ENCODE measurements around the gene C22orf23. TPM values are rescaled to one million over a fixed set of nuclear protein-coding genes. Genes with fewer than 3 reads are reported as not detected.

The C22orf23 gene
- total and polyA plus RNA-seq, 2 of the 13 experiments (the other 11 are each of a cell fraction or from before 2014, with no cell fraction given), result 0.21 to 0.24 TPM

- 97% methylated on average over 29 of the region's 33 CpGs for WGBS (ENCODE audit: low lambda C conversion rate)
Observed at GRCh38 chr22:37973271-37974170, 20.1 kb upstream of the C22orf23 start.

More at GRCh38 chr22:37973271-37974170, 20.1 kb upstream of the C22orf23 start:
- Histone ChIP-seq H3K4me1 (ENCODE audit: insufficient read depth, low read length) (peaks cover 37% of the 10 kb centered on the region), H3K27ac (ENCODE audit: extremely low read length, insufficient read depth, low read length) (no peak overlapping the region), H2AFZ (ENCODE audit: low read length) (no peak overlapping the region), H3K36me3 (replicated peaks in 1 of 2; ENCODE audit: control insufficient read depth in 1 of 2, insufficient read depth in 2 of 2, low read length in 2 of 2) (no peaks in the 10 kb centered on the region; a peak in 3 of 5 replicates), H3K4me2 (ENCODE audit: low read depth, low read length) (no peak overlapping the region), H4K20me1 (ENCODE audit: insufficient read depth, low read length) (no peaks in the 10 kb centered on the region), H3K79me2 (ENCODE audit: insufficient read depth, low read length) (no peaks in the 10 kb centered on the region), H3K4me3 (replicated peaks in 1 of 3; ENCODE audit: insufficient read depth in 1 of 3, low read depth in 2 of 3, low read length in 3 of 3) (no peak overlapping the region), H3K9ac (ENCODE audit: insufficient read depth, low read depth, low read length) (no peak overlapping the region), H3K9me3 (ENCODE audit: low read length) (no peaks in the 10 kb centered on the region), H3K27me3 (ENCODE audit: control insufficient read depth in 1 of 2, insufficient read depth in 2 of 2, low read length in 2 of 2) (no peaks in the 10 kb centered on the region)
- no TSS peak for BruUV-seq (replicated peaks)
- FAIRE-seq (no peak), DNase-seq (ENCODE audit: low spot score) (no peak), ATAC-seq (no peak)
- in situ Hi-C loops (cut with HindIII; ENCODE audit: extremely low pct_ligation_motif_present, low pct_unique_long_range_greater_than_20kb) (no loop called here), intact Hi-C loops (cut with micrococcal nuclease; ENCODE audit: unreplicated experiment) (no loop called here)
- CTCF ChIA-PET (ENCODE audit: low intra/inter-chr PET ratio, low total read pairs), result no interaction called here
- POLR2A ChIA-PET, result no interaction called here
- TF ChIP-seq ASH2L (IDR thresholded peaks at IDR 0.05; ENCODE audit: insufficient read length, low read depth, low read length) (no peak), ZNF280D (CRISPR knock-in tag; IDR thresholded peaks at IDR 0.05) (no peak), ZNF792 (CRISPR knock-in tag; IDR thresholded peaks at IDR 0.05) (no peak), ZNF572 (CRISPR knock-in tag; IDR thresholded peaks at IDR 0.05) (no peak), KAT2B (IDR thresholded peaks at IDR 0.05; ENCODE audit: borderline replicate concordance, low read depth, low read length) (no peak), ZNF768 (CRISPR knock-in tag; IDR thresholded peaks at IDR 0.05) (no peak), MYC (CRISPR knock-in tag; IDR thresholded peaks at IDR 0.05; ENCODE audit: borderline replicate concordance) (no peak), SP1 (IDR thresholded peaks at IDR 0.05) (no peak), SP1 (CRISPR knock-in tag; IDR thresholded peaks at IDR 0.05) (no peak)
- TF ChIP-seq, protein P1, sequence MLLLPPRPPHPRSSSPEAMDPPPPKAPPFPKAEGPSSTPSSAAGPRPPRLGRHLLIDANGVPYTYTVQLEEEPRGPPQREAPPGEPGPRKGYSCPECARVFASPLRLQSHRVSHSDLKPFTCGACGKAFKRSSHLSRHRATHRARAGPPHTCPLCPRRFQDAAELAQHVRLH (CRISPR knock-in tag; IDR thresholded peaks at IDR 0.05; ENCODE audit: borderline replicate concordance, low read depth), result no peak

Measured in HepG2 (cell line).